Kidney tubule cell (primary cell): ENCODE measurements around the gene TMEM54.

ENCODE experiments used
- DNase-seq: peaks from one replicate; pipeline ENCODE4 v3.0.0-alpha.2; 2018; ENCODE audit warnings: low spot score

TMEM54 gene

GRCh38 chr1:32881871-32882850, 19.0 kb downstream of the TMEM54 start:
- no peak for DNase-seq

GRCh38 chr1:32881291-32881690, 19.9 kb downstream of the TMEM54 start:
- DNase-seq = no peak

- no peak for DNase-seq
Measured at GRCh38 chr1:32878637-32879041, 22.6 kb downstream of the TMEM54 start.

GRCh38 chr1:32878183-32878582, 23.0 kb downstream of the TMEM54 start:
- DNase-seq = peak; percentile 57

- DNase-seq = no peak
Measured at GRCh38 chr1:32877211-32878110, 23.7 kb downstream of the TMEM54 start.

- DNase-seq = peak; percentile 57
Measured at GRCh38 chr1:32876341-32877210, 24.6 kb downstream of the TMEM54 start.

- no peak for DNase-seq
Measured at GRCh38 chr1:32874860-32875752, 26.1 kb downstream of the TMEM54 start.

- DNase-seq = no peak
Measured at GRCh38 chr1:32873484-32873883, 27.7 kb downstream of the TMEM54 start.

- DNase-seq = no peak
Measured at GRCh38 chr1:32872192-32872460, 29.1 kb downstream of the TMEM54 start.

- no peak for DNase-seq
Measured at GRCh38 chr1:32871364-32872191, 29.6 kb downstream of the TMEM54 start.

GRCh38 chr1:32870615-32871363, 30.4 kb downstream of the TMEM54 start, which contains the start of gene FNDC5:
FNDC5 (minus strand) TSS chr1:32870912.
- DNase-seq = no peak

GRCh38 chr1:32869923-32870614, 31.1 kb downstream of the TMEM54 start:
- DNase-seq = no peak

GRCh38 chr1:32868806-32869455, 32.3 kb downstream of the TMEM54 start:
- no peak for DNase-seq

GRCh38 chr1:32868085-32868484, 33.1 kb downstream of the TMEM54 start:
- DNase-seq = no peak

- DNase-seq = no peak
Measured at GRCh38 chr1:32867671-32868070, 33.5 kb downstream of the TMEM54 start.

- DNase-seq = no peak
Measured at GRCh38 chr1:32867151-32867550, 34.0 kb downstream of the TMEM54 start.

- no peak for DNase-seq
Measured at GRCh38 chr1:32865639-32866405, 35.4 kb downstream of the TMEM54 start.
